ENCODE measurements around the gene C13orf46.

Gene C13orf46

GRCh38 chr13:113970810-113971470, 2.9 kb downstream of the C13orf46 start:
- DNase-seq (ENCODE audit: low spot score) = no peak

GRCh38 chr13:113969973-113970611, 3.8 kb downstream of the C13orf46 start:
- DNase-seq (ENCODE audit: low spot score) = no peak

- DNase-seq (ENCODE audit: low spot score) = no peak
Observed at GRCh38 chr13:113969311-113969972, 4.4 kb downstream of the C13orf46 start.

GRCh38 chr13:113968463-113969310, 5.2 kb downstream of the C13orf46 start:
- DNase-seq (ENCODE audit: low spot score) = no peak

GRCh38 chr13:113967729-113968462, 6.0 kb downstream of the C13orf46 start:
- no peak for DNase-seq (ENCODE audit: low spot score)

GRCh38 chr13:113967206-113967720, 6.6 kb downstream of the C13orf46 start:
- DNase-seq (ENCODE audit: low spot score) = no peak

GRCh38 chr13:113965968-113966884, 7.7 kb downstream of the C13orf46 start:
- DNase-seq (ENCODE audit: low spot score) = no peak

- DNase-seq (ENCODE audit: low spot score) = no peak
Observed at GRCh38 chr13:113965383-113965874, 8.4 kb downstream of the C13orf46 start.

GRCh38 chr13:113964251-113964995, 9.5 kb downstream of the C13orf46 start:
- DNase-seq (ENCODE audit: low spot score) = no peak

- DNase-seq (ENCODE audit: low spot score) = no peak
Observed at GRCh38 chr13:113963376-113963775, 10.5 kb downstream of the C13orf46 start.

- DNase-seq (ENCODE audit: low spot score) = no peak
Observed at GRCh38 chr13:113962975-113963374, 10.9 kb downstream of the C13orf46 start.

- DNase-seq (ENCODE audit: low spot score) = no peak
Observed at GRCh38 chr13:113962386-113962785, 11.5 kb downstream of the C13orf46 start.

- DNase-seq (ENCODE audit: low spot score) = no peak
Observed at GRCh38 chr13:113960276-113960948, 13.5 kb downstream of the C13orf46 start.

GRCh38 chr13:113959198-113959597, 14.7 kb downstream of the C13orf46 start:
- DNase-seq (ENCODE audit: low spot score) = no peak

GRCh38 chr13:113958373-113958772, 15.5 kb downstream of the C13orf46 start:
- DNase-seq (ENCODE audit: low spot score) = no peak

GRCh38 chr13:113956571-113956970, 17.3 kb downstream of the C13orf46 start:
- no peak for DNase-seq (ENCODE audit: low spot score)

- DNase-seq (ENCODE audit: low spot score) = no peak
Observed at GRCh38 chr13:113955691-113956090, 18.2 kb downstream of the C13orf46 start.

GRCh38 chr13:113955235-113955634, 18.6 kb downstream of the C13orf46 start:
- no peak for DNase-seq (ENCODE audit: low spot score)
